ENCODE measurements around the gene LRIT1.

GRCh38 chr10:84221916-84222315 lies 19.4 kb downstream of the LRIT1 start:
- TF ChIP-seq CTCF (IDR thresholded peaks at IDR 0.05): no peak
- TF ChIP-seq POLR2A (IDR thresholded peaks at IDR 0.05): no peak
- TF ChIP-seq POLR2AphosphoS5 (IDR thresholded peaks at IDR 0.05): no peak
